NCI-H1417 (cell line): Measurements from ENCODE around the gene CES4A.
"Not testable (repeated sequence)": the region's sequence is repeated elsewhere in the genome, so short reads cannot be mapped to it uniquely, and the experiment has no call there.

Source experiments
- DNase-seq, 3 experiments: peaks; one replicate each; lab custom pipeline; 2025; lab: John Stamatoyannopoulos, UW

Gene CES4A

GRCh38 chr16:67019171-67019570 is 30.8 kb downstream of the CES4A start:
- no peak for DNase-seq

GRCh38 chr16:67021321-67021720 is 32.9 kb downstream of the CES4A start:
- no peak for DNase-seq

- no peak for DNase-seq
These were observed 34.3 kb downstream of the CES4A start for GRCh38 chr16:67022531-67023214.

GRCh38 chr16:67023689-67024088 is 35.3 kb downstream of the CES4A start:
- DNase-seq: no peak

GRCh38 chr16:67024384-67025209 is 36.2 kb downstream of the CES4A start:
- peak in 2 of 3 experiments; percentile 4 for DNase-seq

GRCh38 chr16:67025210-67025550 is 36.8 kb downstream of the CES4A start:
- no peak for DNase-seq

GRCh38 chr16:67026570-67026969 is 38.2 kb downstream of the CES4A start:
- DNase-seq: no peak

- no peak for DNase-seq
These were observed 38.7 kb downstream of the CES4A start for GRCh38 chr16:67027046-67027445.

- no peak for DNase-seq
These were observed 39.8 kb downstream of the CES4A start for GRCh38 chr16:67028167-67028695.

- peak; percentile 74 to 94 (median 90) for DNase-seq
These were observed 40.4 kb downstream of the CES4A start, which contains the start of gene CBFB for GRCh38 chr16:67028696-67029253. Gene CBFB (plus strand): TSS chr16:67029149. CDS start chr16:67029408, 259 bp downstream.

- peak; percentile 49 to 86 (median 73) for DNase-seq
These were observed 41.1 kb downstream of the CES4A start for GRCh38 chr16:67029254-67030096.

GRCh38 chr16:67030221-67030962 is 42.0 kb downstream of the CES4A start:
- DNase-seq: no peak

- DNase-seq: no peak
These were observed 46.1 kb downstream of the CES4A start for GRCh38 chr16:67034487-67034886.

- no peak for DNase-seq
These were observed 47.0 kb downstream of the CES4A start for GRCh38 chr16:67035364-67035763.

- peak in 2 of 3 experiments; percentile 2 to 18 for DNase-seq
These were observed 47.9 kb downstream of the CES4A start for GRCh38 chr16:67036323-67036741.

GRCh38 chr16:67039260-67040020 is 51.1 kb downstream of the CES4A start:
- no peak for DNase-seq

GRCh38 chr16:67040166-67040565 is 51.8 kb downstream of the CES4A start:
- DNase-seq: no peak

- DNase-seq: no peak
These were observed 52.5 kb downstream of the CES4A start for GRCh38 chr16:67040906-67041305.

GRCh38 chr16:67041520-67041919 is 53.1 kb downstream of the CES4A start:
- DNase-seq: not testable (repeated sequence)

GRCh38 chr16:67043420-67043819 is 55.0 kb downstream of the CES4A start:
- no peak for DNase-seq
